BE2C (cell line): ENCODE measurements around the gene HRH1.

Experiments used
- DNase-seq: peaks from one replicate; pipeline ENCODE4 v3.0.0-alpha.2; 2020
- H3K27me3 ChIP-seq: fragments of 250-450 bp; sonication (Bioruptor Pico); 2 replicates; pipeline ENCODE4 v1.5.1; 2020; ENCODE audit warnings: mild to moderate bottlenecking
- H3K36me3 ChIP-seq: fragments of 250-450 bp; sonication (Bioruptor Pico); 2 replicates; pipeline ENCODE4 v1.5.1; 2020; ENCODE audit warnings: mild to moderate bottlenecking
- H3K4me1 ChIP-seq: fragments of 250-450 bp; sonication (Bioruptor Pico); 2 replicates; pipeline ENCODE4 v1.5.1; 2020
- H3K4me3 ChIP-seq: 2 replicates; pipeline ENCODE4 v1.5.1; 2011; ENCODE audit warnings: low read depth, low read length
- H3K9me3 ChIP-seq: fragments of 250-450 bp; sonication (Bioruptor Pico); 2 replicates; pipeline ENCODE4 v1.5.1; 2020
- TF ChIP-seq, protein P1 (sequence below): IDR thresholded peaks from 2 replicates; pipeline ENCODE4 v1.5.1; 2012; ENCODE audit warnings: mild to moderate bottlenecking, low read depth, low read length

The HRH1 gene

DNA sequence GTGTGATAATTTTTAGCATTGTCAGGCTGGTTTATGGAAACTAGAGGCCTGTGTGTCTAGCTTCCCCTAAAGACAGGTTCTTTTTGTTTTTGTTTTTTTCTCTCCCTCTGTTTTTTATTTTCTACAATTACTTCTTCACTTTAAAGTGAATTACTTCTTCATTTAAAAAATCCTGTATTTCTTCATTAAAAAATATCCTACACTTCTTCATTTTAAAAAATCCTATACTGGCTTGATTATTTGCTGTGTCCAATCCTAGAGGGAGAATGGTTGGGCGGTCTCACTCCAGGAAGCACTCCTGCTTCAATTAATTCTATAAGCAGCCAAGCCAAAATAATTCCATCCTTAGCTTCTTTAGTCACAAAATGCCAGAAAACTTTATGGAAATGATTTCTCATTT is 129.7 kb downstream of the HRH1 start:
- Histone ChIP-seq H3K4me3 (no peak overlapping the region), H3K4me1 (no peaks in the 10 kb centered on the region), H3K36me3 (no peaks in the 10 kb centered on the region), H3K9me3 (no peaks in the 10 kb centered on the region), H3K27me3 (no peaks in the 10 kb centered on the region)
- DNase-seq: no peak
- TF ChIP-seq, protein P1, sequence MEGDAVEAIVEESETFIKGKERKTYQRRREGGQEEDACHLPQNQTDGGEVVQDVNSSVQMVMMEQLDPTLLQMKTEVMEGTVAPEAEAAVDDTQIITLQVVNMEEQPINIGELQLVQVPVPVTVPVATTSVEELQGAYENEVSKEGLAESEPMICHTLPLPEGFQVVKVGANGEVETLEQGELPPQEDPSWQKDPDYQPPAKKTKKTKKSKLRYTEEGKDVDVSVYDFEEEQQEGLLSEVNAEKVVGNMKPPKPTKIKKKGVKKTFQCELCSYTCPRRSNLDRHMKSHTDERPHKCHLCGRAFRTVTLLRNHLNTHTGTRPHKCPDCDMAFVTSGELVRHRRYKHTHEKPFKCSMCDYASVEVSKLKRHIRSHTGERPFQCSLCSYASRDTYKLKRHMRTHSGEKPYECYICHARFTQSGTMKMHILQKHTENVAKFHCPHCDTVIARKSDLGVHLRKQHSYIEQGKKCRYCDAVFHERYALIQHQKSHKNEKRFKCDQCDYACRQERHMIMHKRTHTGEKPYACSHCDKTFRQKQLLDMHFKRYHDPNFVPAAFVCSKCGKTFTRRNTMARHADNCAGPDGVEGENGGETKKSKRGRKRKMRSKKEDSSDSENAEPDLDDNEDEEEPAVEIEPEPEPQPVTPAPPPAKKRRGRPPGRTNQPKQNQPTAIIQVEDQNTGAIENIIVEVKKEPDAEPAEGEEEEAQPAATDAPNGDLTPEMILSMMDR: no peak

DNA sequence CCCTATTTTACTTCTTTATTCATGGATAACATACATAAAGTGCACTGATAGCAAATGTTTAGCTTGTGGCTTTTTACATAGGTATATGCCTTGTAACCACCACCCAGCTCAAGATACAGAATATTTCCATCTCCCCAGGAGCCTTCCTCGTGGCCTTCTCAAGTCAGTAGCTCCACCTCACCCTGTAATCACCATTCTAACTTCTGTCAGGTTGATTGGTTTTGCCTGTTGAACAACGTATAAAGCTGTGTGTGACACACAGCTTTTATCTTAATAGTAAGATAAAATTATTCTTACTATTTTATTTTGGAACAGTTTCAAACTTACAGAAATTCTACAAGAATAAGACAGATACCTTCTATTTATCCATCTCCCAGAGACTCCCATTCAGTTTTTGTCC is 131.2 kb downstream of the HRH1 start:
- no peak overlapping the region for H3K4me3 ChIP-seq
- TF ChIP-seq, protein P1: no peak
- no peaks in the 10 kb centered on the region for H3K9me3 ChIP-seq
- H3K4me1 ChIP-seq: no peaks in the 10 kb centered on the region
- DNase-seq: no peak
- no peaks in the 10 kb centered on the region for H3K27me3 ChIP-seq
- H3K36me3 ChIP-seq: no peaks in the 10 kb centered on the region

DNA sequence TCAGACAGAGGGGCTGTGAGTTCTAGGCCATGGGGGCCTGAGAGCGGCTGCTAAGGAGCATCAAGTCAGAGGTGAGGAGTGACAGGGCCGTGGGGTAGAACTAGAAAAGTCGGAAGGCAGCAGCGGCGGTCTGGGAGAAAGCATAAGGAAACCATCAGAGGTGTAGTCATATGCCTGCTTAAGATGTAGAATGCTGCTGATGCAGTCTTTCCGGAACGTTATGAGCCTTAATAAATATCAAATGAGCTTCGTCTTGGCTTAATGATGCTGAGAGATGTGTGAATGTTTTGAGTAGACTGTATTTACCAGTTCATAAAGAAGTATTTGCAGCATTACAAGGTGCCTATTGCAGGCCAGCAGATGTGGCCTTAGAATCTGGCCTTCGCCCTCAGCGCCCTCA is 133.1 kb downstream of the HRH1 start:
- Histone ChIP-seq H3K27me3 (no peaks in the 10 kb centered on the region), H3K4me1 (no peaks in the 10 kb centered on the region), H3K9me3 (no peaks in the 10 kb centered on the region), H3K4me3 (no peak overlapping the region), H3K36me3 (no peaks in the 10 kb centered on the region)
- TF ChIP-seq, protein P1: no peak
- DNase-seq: no peak

DNA sequence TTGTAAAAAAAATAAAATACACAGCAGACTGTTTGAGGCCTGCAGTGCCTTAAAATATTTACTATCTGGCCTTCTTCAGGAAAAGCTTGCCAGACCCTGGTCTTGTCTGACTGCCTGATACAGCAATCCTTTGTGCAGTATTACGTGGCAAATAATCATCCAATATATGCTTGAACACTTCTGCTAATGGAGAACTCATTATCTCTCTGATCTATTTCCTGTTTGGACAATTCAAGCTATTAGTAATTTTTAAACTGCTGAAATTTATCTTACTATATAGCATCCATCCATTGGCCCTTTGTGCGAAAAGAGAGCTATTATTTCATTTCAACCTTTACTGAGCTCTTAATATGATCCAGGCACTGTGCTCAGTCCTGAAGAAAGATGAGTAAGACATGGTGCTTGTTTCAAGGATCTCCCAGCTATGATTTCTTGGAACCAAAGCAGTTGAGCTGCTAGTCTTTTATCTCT is 133.8 kb downstream of the HRH1 start:
- DNase-seq: no peak
- H3K36me3 ChIP-seq: no peaks in the 10 kb centered on the region
- TF ChIP-seq, protein P1: no peak
- no peak overlapping the region for H3K4me3 ChIP-seq
- H3K27me3 ChIP-seq: no peaks in the 10 kb centered on the region
- no peaks in the 10 kb centered on the region for H3K9me3 ChIP-seq
- no peaks in the 10 kb centered on the region for H3K4me1 ChIP-seq

DNA sequence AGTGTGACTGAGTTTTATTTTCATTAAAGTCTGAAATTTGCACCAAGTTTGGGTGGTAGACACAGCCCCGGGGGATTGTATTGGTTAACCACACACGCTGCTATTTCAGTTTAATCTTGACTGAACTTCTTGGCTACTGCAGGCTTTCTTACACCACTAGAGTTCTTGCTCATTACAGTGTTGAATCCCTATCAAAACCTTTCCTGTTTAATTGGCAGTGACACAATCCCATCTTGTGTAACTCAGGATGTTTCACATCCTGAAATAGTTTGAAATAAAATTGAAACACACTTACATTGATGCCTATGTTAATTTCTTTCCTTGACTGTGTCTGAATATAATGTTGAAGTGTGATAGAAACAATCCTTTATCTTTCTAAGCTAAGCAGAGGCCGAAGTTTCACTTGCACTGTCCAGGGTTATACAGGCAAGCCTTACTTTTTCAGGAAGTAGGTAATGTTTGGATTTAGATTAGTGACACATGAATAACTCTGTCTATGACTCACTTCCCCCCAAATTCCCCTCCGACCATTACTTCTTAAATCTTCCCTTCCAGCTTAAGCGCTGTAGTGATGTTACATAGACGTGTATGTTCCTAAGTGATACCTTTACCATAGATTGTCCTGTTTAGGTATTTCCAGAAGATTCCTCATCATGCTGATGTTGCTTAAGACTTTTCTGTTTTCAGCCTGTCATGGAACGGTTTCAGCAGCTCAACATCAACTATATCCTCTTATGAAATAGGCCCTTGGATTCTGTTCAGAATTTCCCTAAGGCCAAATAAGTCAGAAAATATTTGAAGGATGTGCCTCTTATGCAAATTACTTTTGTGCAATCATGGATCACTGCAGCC is 134.7 kb downstream of the HRH1 start:
- H3K27me3 ChIP-seq: no peaks in the 10 kb centered on the region
- no peak for DNase-seq
- TF ChIP-seq, protein P1: no peak
- H3K4me3 ChIP-seq: no peak overlapping the region
- no peaks in the 10 kb centered on the region for H3K9me3 ChIP-seq
- H3K36me3 ChIP-seq: no peaks in the 10 kb centered on the region
- H3K4me1 ChIP-seq: no peaks in the 10 kb centered on the region

DNA sequence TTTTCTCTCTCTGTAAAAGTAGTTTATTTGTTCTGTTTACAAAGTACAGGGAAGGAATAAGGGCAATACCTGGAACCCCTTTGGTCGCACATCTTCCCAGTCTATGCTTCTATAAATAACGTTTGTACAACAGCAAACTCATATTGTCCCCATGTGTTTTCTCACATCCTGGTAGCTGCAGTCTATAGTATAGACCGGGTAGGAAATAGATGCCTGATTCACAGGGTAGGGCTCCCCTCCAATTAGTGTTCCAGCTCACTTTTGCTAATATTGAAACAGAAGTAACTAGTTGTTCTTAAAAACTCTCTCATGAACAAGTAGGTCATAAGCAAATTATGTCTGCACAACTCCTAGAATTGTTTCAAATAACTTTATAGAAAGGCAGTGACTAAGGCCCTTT is 135.6 kb downstream of the HRH1 start:
- Histone ChIP-seq H3K27me3 (no peaks in the 10 kb centered on the region), H3K4me1 (no peaks in the 10 kb centered on the region), H3K4me3 (no peak overlapping the region), H3K9me3 (no peaks in the 10 kb centered on the region), H3K36me3 (no peaks in the 10 kb centered on the region)
- no peak for DNase-seq
- TF ChIP-seq, protein P1: no peak
